ENCODE data around the gene PDE4D. TPM values are rescaled to one million over a fixed set of nuclear protein-coding genes. Genes with fewer than 3 reads are reported as not detected.
A peak's percentile ranks its signal among the peaks of the same experiment; 100 is the strongest.
"Not testable (repeated sequence)": the region's sequence is repeated elsewhere in the genome, so short reads cannot be mapped to it uniquely, and the experiment has no call there.

PDE4D gene
- total RNA-seq, 1 donor from 2014 or later, result 85.8 TPM

- Histone ChIP-seq H3K9me3 (no peaks in the 10 kb centered on the region), H3K4me1 (no peaks in the 10 kb centered on the region), H3K27ac (no peak overlapping the region), H3K27me3 (no peaks in the 10 kb centered on the region), H3K36me3 (no peaks in the 10 kb centered on the region), H3K4me3 (no peak overlapping the region)
- ATAC-seq, result no peak
- no peak for DNase-seq
- intact Hi-C loops (cut with DNase I), result no loop called here
- TF ChIP-seq CTCF (IDR thresholded peaks at IDR 0.05), result no peak
These were observed 931.8 kb downstream of the PDE4D start for GRCh38 chr5:58961631-58962280.

- H3K4me3 ChIP-seq, result no peak overlapping the region
- DNase-seq (no peak), ATAC-seq (no peak)
- no peaks in the 10 kb centered on the region for H3K9me3 ChIP-seq
- no peak overlapping the region for H3K27ac ChIP-seq
- H3K36me3 ChIP-seq, result no peaks in the 10 kb centered on the region
- intact Hi-C loops (cut with DNase I), result no loop called here
- no peak for TF ChIP-seq CTCF (IDR thresholded peaks at IDR 0.05)
- no peaks in the 10 kb centered on the region for H3K27me3 ChIP-seq
- no peaks in the 10 kb centered on the region for H3K4me1 ChIP-seq
These were observed 934.8 kb downstream of the PDE4D start for GRCh38 chr5:58958701-58959100.

GRCh38 chr5:58953218-58953617, 940.3 kb downstream of the PDE4D start:
- DNase-seq; H3K4me1 ChIP-seq; H3K27me3 ChIP-seq; H3K9me3 ChIP-seq; ATAC-seq; H3K4me3 ChIP-seq; intact Hi-C loops (cut with DNase I); H3K36me3 ChIP-seq; H3K27ac ChIP-seq: not testable (repeated sequence)

GRCh38 chr5:58950224-58950623, 943.3 kb downstream of the PDE4D start:
- peak; percentile 19 for ATAC-seq
- no peak for TF ChIP-seq CTCF (IDR thresholded peaks at IDR 0.05)
- no peak overlapping the region for H3K4me3 ChIP-seq

GRCh38 chr5:58946230-58946629, 947.3 kb downstream of the PDE4D start:
- Histone ChIP-seq H3K9me3 (no peaks in the 10 kb centered on the region), H3K36me3 (no peaks in the 10 kb centered on the region), H3K27me3 (no peaks in the 10 kb centered on the region), H3K4me3 (no peak overlapping the region), H3K27ac (no peak overlapping the region), H3K4me1 (no peaks in the 10 kb centered on the region)
- no peak for TF ChIP-seq CTCF (IDR thresholded peaks at IDR 0.05)
- DNase-seq, result no peak
- intact Hi-C loops (cut with DNase I), result no loop called here
- ATAC-seq, result no peak

More at GRCh38 chr5:58950224-58950623, 943.3 kb downstream of the PDE4D start:
- no peak for DNase-seq
- Histone ChIP-seq H3K27me3 (no peaks in the 10 kb centered on the region), H3K9me3 (no peaks in the 10 kb centered on the region), H3K27ac (no peak overlapping the region), H3K4me1 (no peaks in the 10 kb centered on the region), H3K36me3 (no peaks in the 10 kb centered on the region)
- intact Hi-C loops (cut with DNase I), result no loop called here

GRCh38 chr5:58944221-58944620, 949.3 kb downstream of the PDE4D start:
- Histone ChIP-seq H3K9me3 (no peaks in the 10 kb centered on the region), H3K27ac (no peak overlapping the region), H3K4me3 (no peak overlapping the region), H3K27me3 (no peaks in the 10 kb centered on the region), H3K4me1 (no peaks in the 10 kb centered on the region), H3K36me3 (no peaks in the 10 kb centered on the region)
- DNase-seq (no peak), ATAC-seq (no peak)
- intact Hi-C loops (cut with DNase I), result no loop called here
- no peak for TF ChIP-seq CTCF (IDR thresholded peaks at IDR 0.05)

Measured in upper lobe of right lung (tissue), 1 donor.